ENCODE data around the gene CDH5. TPM values are rescaled to one million over a fixed set of nuclear protein-coding genes. Genes with fewer than 3 reads are reported as not detected.

Gene CDH5
- total and polyA plus RNA-seq, 2 experiments from 2014 or later: not detected

GRCh38 chr16:66427871-66428681 lies 61.6 kb downstream of the CDH5 start:
- Histone ChIP-seq H3K79me2 (ENCODE audit: insufficient read depth) (no peaks in the 10 kb centered on the region), H3K36me3 (ENCODE audit: low read depth) (no peaks in the 10 kb centered on the region), H3K9ac (no peak overlapping the region), H3K27me3 (replicated peaks; ENCODE audit: insufficient read depth) (no peaks in the 10 kb centered on the region; the same call in 1 of the 2 replicates), H3K9me3 (ENCODE audit: low read depth) (no peaks in the 10 kb centered on the region), H2AFZ (peak overlapping the region; percentile 44; the same call in 1 of the 2 replicates), H4K20me1 (ENCODE audit: insufficient read depth) (no peaks in the 10 kb centered on the region), H3K4me2 (ENCODE audit: unreplicated experiment) (peak overlapping the region; percentile 22), H3K4me3 (peak overlapping the region; percentile 59), H3K9me2 (ENCODE audit: insufficient read depth) (no peaks in the 10 kb centered on the region), H3K4me1 (ENCODE audit: insufficient read depth) (no peaks in the 10 kb centered on the region), H3F3A (ENCODE audit: insufficient read depth) (peaks cover 11% of the 10 kb centered on the region), H3K27ac (no peak overlapping the region)
- TF ChIP-seq EZH2phosphoT487 (IDR thresholded peaks at IDR 0.05; ENCODE audit: insufficient read depth, low read depth) (no peak), EZH2 (IDR thresholded peaks at IDR 0.05; ENCODE audit: insufficient read depth, poor library complexity, severe bottlenecking) (peak; percentile 32)
- WGBS, 2 experiments (ENCODE audit: low coverage in 1 of 2, low lambda C conversion rate in 2 of 2, missing lambda C conversion rate in 2 of 2): 16 to 19% methylated on average over 35 to 39 of the region's 40 CpGs
- DNase-seq: peak; percentile 47
- in situ Hi-C loops (cut with MboI): no loop called here

- 62% methylated on average over 11 of the region's 11 CpGs for WGBS, 2 experiments (ENCODE audit: low coverage in 1 of 2, low lambda C conversion rate in 2 of 2, missing lambda C conversion rate in 2 of 2)
- TF ChIP-seq EZH2 (IDR thresholded peaks at IDR 0.05; ENCODE audit: insufficient read depth, poor library complexity, severe bottlenecking) (no peak), EZH2phosphoT487 (IDR thresholded peaks at IDR 0.05; ENCODE audit: insufficient read depth, low read depth) (no peak)
- no peaks in the 10 kb centered on the region; the same call in 1 of the 2 replicates for H3K27me3 ChIP-seq (replicated peaks; ENCODE audit: insufficient read depth)
Observed at GRCh38 chr16:66428682-66429251, 62.3 kb downstream of the CDH5 start.

GRCh38 chr16:66429290-66429962 lies 62.9 kb downstream of the CDH5 start:
- H2AFZ ChIP-seq: no peak overlapping the region
- peaks cover 11% of the 10 kb centered on the region for H3F3A ChIP-seq (ENCODE audit: insufficient read depth)
- no peak overlapping the region for H3K27ac ChIP-seq
- no peaks in the 10 kb centered on the region for H4K20me1 ChIP-seq (ENCODE audit: insufficient read depth)
- H3K9me3 ChIP-seq (ENCODE audit: low read depth): no peaks in the 10 kb centered on the region
- in situ Hi-C loops (cut with MboI): no loop called here
- H3K27me3 ChIP-seq (replicated peaks; ENCODE audit: insufficient read depth): no peaks in the 10 kb centered on the region; the same call in 1 of the 2 replicates
- no peaks in the 10 kb centered on the region for H3K9me2 ChIP-seq (ENCODE audit: insufficient read depth)
- H3K4me1 ChIP-seq (ENCODE audit: insufficient read depth): peaks cover 7% of the 10 kb centered on the region
- H3K4me2 ChIP-seq (ENCODE audit: unreplicated experiment): no peak overlapping the region
- no peaks in the 10 kb centered on the region for H3K79me2 ChIP-seq (ENCODE audit: insufficient read depth)
- H3K36me3 ChIP-seq (ENCODE audit: low read depth): no peaks in the 10 kb centered on the region
- no peak overlapping the region for H3K4me3 ChIP-seq
- H3K9ac ChIP-seq: no peak overlapping the region
- WGBS, 2 experiments (ENCODE audit: low coverage in 1 of 2, low lambda C conversion rate in 2 of 2, missing lambda C conversion rate in 2 of 2): 65 to 67% methylated on average over 8 to 9 of the region's 9 CpGs
- TF ChIP-seq EZH2 (IDR thresholded peaks at IDR 0.05; ENCODE audit: insufficient read depth, poor library complexity, severe bottlenecking): no peak
- TF ChIP-seq EZH2phosphoT487 (IDR thresholded peaks at IDR 0.05; ENCODE audit: insufficient read depth, low read depth): no peak
- DNase-seq: no peak

More at GRCh38 chr16:66428682-66429251, 62.3 kb downstream of the CDH5 start:
- H3K9me2 ChIP-seq (ENCODE audit: insufficient read depth): no peaks in the 10 kb centered on the region
- no peak overlapping the region for H3K9ac ChIP-seq
- H4K20me1 ChIP-seq (ENCODE audit: insufficient read depth): no peaks in the 10 kb centered on the region
- no peak overlapping the region for H2AFZ ChIP-seq
- H3K9me3 ChIP-seq (ENCODE audit: low read depth): no peaks in the 10 kb centered on the region
- in situ Hi-C loops (cut with MboI): no loop called here
- H3F3A ChIP-seq (ENCODE audit: insufficient read depth): peaks cover 11% of the 10 kb centered on the region
- H3K4me3 ChIP-seq: no peak overlapping the region
- no peaks in the 10 kb centered on the region for H3K79me2 ChIP-seq (ENCODE audit: insufficient read depth)
- H3K36me3 ChIP-seq (ENCODE audit: low read depth): no peaks in the 10 kb centered on the region
- H3K4me1 ChIP-seq (ENCODE audit: insufficient read depth): peaks cover 6% of the 10 kb centered on the region
- DNase-seq: no peak
- H3K4me2 ChIP-seq (ENCODE audit: unreplicated experiment): no peak overlapping the region
- H3K27ac ChIP-seq: no peak overlapping the region

GRCh38 chr16:66430214-66430613 lies 63.7 kb downstream of the CDH5 start:
- no peak for DNase-seq
- Histone ChIP-seq H3K36me3 (ENCODE audit: low read depth) (no peaks in the 10 kb centered on the region), H3K9me3 (ENCODE audit: low read depth) (no peaks in the 10 kb centered on the region), H3K4me1 (ENCODE audit: insufficient read depth) (peaks cover 7% of the 10 kb centered on the region), H3K27ac (no peak overlapping the region), H3K9ac (no peak overlapping the region), H3K4me2 (ENCODE audit: unreplicated experiment) (no peak overlapping the region), H2AFZ (no peak overlapping the region), H3F3A (ENCODE audit: insufficient read depth) (peaks cover 11% of the 10 kb centered on the region), H3K27me3 (replicated peaks; ENCODE audit: insufficient read depth) (no peaks in the 10 kb centered on the region; the same call in 1 of the 2 replicates), H3K79me2 (ENCODE audit: insufficient read depth) (no peaks in the 10 kb centered on the region), H4K20me1 (ENCODE audit: insufficient read depth) (no peaks in the 10 kb centered on the region), H3K9me2 (ENCODE audit: insufficient read depth) (no peaks in the 10 kb centered on the region), H3K4me3 (no peak overlapping the region)
- 82 to 83% methylated on average over 3 of the region's 3 CpGs for WGBS, 2 experiments (ENCODE audit: low coverage in 1 of 2, low lambda C conversion rate in 2 of 2, missing lambda C conversion rate in 2 of 2)
- TF ChIP-seq EZH2 (IDR thresholded peaks at IDR 0.05; ENCODE audit: insufficient read depth, poor library complexity, severe bottlenecking): no peak
- TF ChIP-seq EZH2phosphoT487 (IDR thresholded peaks at IDR 0.05; ENCODE audit: insufficient read depth, low read depth): no peak
- in situ Hi-C loops (cut with MboI): no loop called here
